GM23338 (cell line): ENCODE data around the gene IFT74. TPM values are rescaled to one million over a fixed set of nuclear protein-coding genes. Genes with fewer than 3 reads are reported as not detected.

ENCODE experiments used
- ATAC-seq: fragments of 200-7000 bp; cut with Tn5 transposase; 3 replicates; pipeline ENCODE4 v1.9.1; 2020
- DNase-seq: peaks from one replicate; pipeline ENCODE4 v3.0.0-alpha.2; 2015; ENCODE audit warnings: low spot score
- H2AFZ ChIP-seq: fragments of 200-600 bp; sonication (generic); 2 replicates; pipeline ENCODE4 v1.8.0; 2016; ENCODE audit warnings: antibody characterized with exemption, mild to moderate bottlenecking, moderate library complexity
- H3F3A ChIP-seq: fragments of 200-600 bp; sonication (generic); replicated peaks from 2 replicates; pipeline ENCODE4 v1.8.0; 2017; ENCODE audit warnings: antibody characterized with exemption, mixed run types, low read depth
- H3K27ac ChIP-seq: fragments of 200-600 bp; sonication (generic); 2 replicates; pipeline ENCODE4 v1.6.1; 2016; ENCODE audit warnings: low read depth
- H3K27me3 ChIP-seq: fragments of 200-600 bp; sonication (generic); 2 replicates; pipeline ENCODE4 v1.8.0; 2016; ENCODE audit warnings: mild to moderate bottlenecking, mixed run types, moderate library complexity; ENCODE audit not compliant: insufficient read depth
- H3K36me3 ChIP-seq: fragments of 200-600 bp; sonication (generic); 2 replicates; pipeline ENCODE4 v1.8.0; 2016; ENCODE audit warnings: mild to moderate bottlenecking; ENCODE audit not compliant: insufficient read depth
- H3K4me1 ChIP-seq: fragments of 200-600 bp; sonication (generic); 2 replicates; pipeline ENCODE4 v1.8.0; 2016; ENCODE audit warnings: mild to moderate bottlenecking, moderate library complexity; ENCODE audit not compliant: insufficient read depth
- H3K4me2 ChIP-seq: fragments of 200-600 bp; sonication (generic); 2 replicates; pipeline ENCODE4 v1.7.1; 2017; ENCODE audit warnings: mixed run types
- H3K4me3 ChIP-seq: fragments of 200-600 bp; sonication (generic); 2 replicates; pipeline ENCODE4 v1.6.1; 2016; ENCODE audit warnings: mixed run types
- H3K79me2 ChIP-seq: fragments of 200-600 bp; sonication (generic); replicated peaks from 2 replicates; pipeline ENCODE4 v1.8.0; 2017; ENCODE audit warnings: mild to moderate bottlenecking; ENCODE audit not compliant: insufficient read depth
- H3K9me2 ChIP-seq: fragments of 200-600 bp; sonication (generic); 2 replicates; pipeline ENCODE4 v1.8.0; 2017; ENCODE audit not compliant: insufficient read depth
- H4K20me1 ChIP-seq: fragments of 200-600 bp; sonication (generic); replicated peaks from 2 replicates; pipeline ENCODE4 v1.8.0; 2017; ENCODE audit warnings: mild to moderate bottlenecking; ENCODE audit not compliant: insufficient read depth
- H3K27ac Mint-ChIP-seq: 2 replicates; pipeline ENCODE4 v1.8.0; 2020; ENCODE audit warnings: inconsistent platforms, mild to moderate bottlenecking, moderate library complexity, mixed read lengths
- H3K27me3 Mint-ChIP-seq: 3 replicates; pipeline ENCODE4 v1.8.0; 2022; ENCODE audit warnings: low read depth, mild to moderate bottlenecking, moderate library complexity, mixed read lengths, inconsistent platforms; ENCODE audit not compliant: insufficient read depth, poor library complexity
- H3K36me3 Mint-ChIP-seq: 3 replicates; pipeline ENCODE4 v1.8.0; 2021; ENCODE audit warnings: low read depth, mild to moderate bottlenecking, inconsistent platforms, moderate library complexity, mixed read lengths
- H3K4me1 Mint-ChIP-seq: 3 replicates; pipeline ENCODE4 v1.8.0; 2020; ENCODE audit warnings: mild to moderate bottlenecking, inconsistent platforms, mixed read lengths
- H3K4me3 Mint-ChIP-seq: 3 replicates; pipeline ENCODE4 v1.8.0; 2021; ENCODE audit warnings: moderate library complexity, mild to moderate bottlenecking, inconsistent platforms, mixed read lengths
- H3K9me3 Mint-ChIP-seq: 3 replicates; pipeline ENCODE4 v1.8.0; 2020; ENCODE audit warnings: moderate library complexity, mild to moderate bottlenecking, inconsistent platforms, mixed read lengths
- CREB1 ChIP-seq: fragments of 250-450 bp; sonication (Bioruptor Pico); IDR thresholded peaks from 2 replicates; pipeline ENCODE4 v1.5.0; 2020; ENCODE audit warnings: low read depth, mild to moderate bottlenecking, moderate library complexity
- POLR2AphosphoS5 ChIP-seq: IDR thresholded peaks from 2 replicates; pipeline ENCODE4 v1.6.1; 2016; ENCODE audit warnings: antibody characterized with exemption, low read depth
- STAT1 ChIP-seq: IDR thresholded peaks from one replicate; pipeline ENCODE4 v1.6.1; 2016; ENCODE audit warnings: antibody characterized with exemption; ENCODE audit not compliant: unreplicated experiment
- ZNF114 ChIP-seq: fragments of 250-450 bp; sonication (Bioruptor Pico); IDR thresholded peaks from 2 replicates; pipeline ENCODE4 v1.5.0; 2020; ENCODE audit warnings: mild to moderate bottlenecking, moderate library complexity
- polyA plus RNA-seq: library from polyadenylated mRNA; unstranded; fragments of >200 nt; fragmentation: Nextera tagmentation; extraction: Ambion mirVana; gene quantifications from 2 replicates; pipeline ENCODE4 v1.2.1, GENCODE V29; 2016
- total RNA-seq: library from RNA; depleted of rRNA; stranded (reverse); fragments of >200 nt; shearing (Covaris generic); gene quantifications from 2 replicates; pipeline ENCODE4 v1.2.3, GENCODE V29; 2014
- TF ChIP-seq, protein P1 (sequence below): fragments of 250-450 bp; sonication (Bioruptor Pico); IDR thresholded peaks from 2 replicates; pipeline ENCODE4 v1.5.0; 2020; ENCODE audit warnings: mild to moderate bottlenecking, moderate library complexity
- TF ChIP-seq, protein P2 (sequence below): IDR thresholded peaks from 2 replicates; pipeline ENCODE4 v1.6.1; 2016; ENCODE audit warnings: antibody characterized with exemption

Gene IFT74
- total and polyA plus RNA-seq, 2 experiments from 2014 or later = 14.6 to 30.0 TPM

DNA sequence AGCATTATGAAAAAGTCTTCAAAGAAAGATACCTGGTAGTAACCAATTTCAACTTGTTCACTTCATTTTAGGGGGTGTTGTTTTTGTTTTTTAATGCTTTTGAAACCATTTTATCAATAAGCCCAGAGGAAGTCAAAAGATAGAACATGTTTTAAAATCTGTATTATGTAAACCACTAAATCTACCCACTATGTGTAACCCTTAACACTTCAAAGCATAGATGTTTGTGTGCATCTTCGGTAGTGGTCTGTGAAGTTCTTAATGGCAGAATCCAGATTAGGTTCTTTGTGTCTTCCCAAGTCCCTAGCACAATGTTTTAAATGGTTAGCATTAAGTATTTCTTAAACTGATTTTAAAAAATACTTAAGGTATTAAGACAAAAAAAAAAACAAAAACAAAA, 15.4 kb upstream of the IFT74 start:
- H3K4me2 ChIP-seq = no peak overlapping the region
- H2AFZ ChIP-seq = no peak overlapping the region
- no peaks in the 10 kb centered on the region for H3K9me2 ChIP-seq
- H3K27me3 ChIP-seq = no peaks in the 10 kb centered on the region
- ATAC-seq (no peak), DNase-seq (no peak)
- peaks cover 20% of the 10 kb centered on the region for H3K36me3 Mint-ChIP-seq
- no peak overlapping the region for H3K4me3 Mint-ChIP-seq
- peaks cover 4% of the 10 kb centered on the region for H3K27me3 Mint-ChIP-seq
- H3K4me1 ChIP-seq = peaks cover 19% of the 10 kb centered on the region
- TF ChIP-seq POLR2AphosphoS5 (no peak), CREB1 (no peak), STAT1 (no peak)
- TF ChIP-seq, protein P1, sequence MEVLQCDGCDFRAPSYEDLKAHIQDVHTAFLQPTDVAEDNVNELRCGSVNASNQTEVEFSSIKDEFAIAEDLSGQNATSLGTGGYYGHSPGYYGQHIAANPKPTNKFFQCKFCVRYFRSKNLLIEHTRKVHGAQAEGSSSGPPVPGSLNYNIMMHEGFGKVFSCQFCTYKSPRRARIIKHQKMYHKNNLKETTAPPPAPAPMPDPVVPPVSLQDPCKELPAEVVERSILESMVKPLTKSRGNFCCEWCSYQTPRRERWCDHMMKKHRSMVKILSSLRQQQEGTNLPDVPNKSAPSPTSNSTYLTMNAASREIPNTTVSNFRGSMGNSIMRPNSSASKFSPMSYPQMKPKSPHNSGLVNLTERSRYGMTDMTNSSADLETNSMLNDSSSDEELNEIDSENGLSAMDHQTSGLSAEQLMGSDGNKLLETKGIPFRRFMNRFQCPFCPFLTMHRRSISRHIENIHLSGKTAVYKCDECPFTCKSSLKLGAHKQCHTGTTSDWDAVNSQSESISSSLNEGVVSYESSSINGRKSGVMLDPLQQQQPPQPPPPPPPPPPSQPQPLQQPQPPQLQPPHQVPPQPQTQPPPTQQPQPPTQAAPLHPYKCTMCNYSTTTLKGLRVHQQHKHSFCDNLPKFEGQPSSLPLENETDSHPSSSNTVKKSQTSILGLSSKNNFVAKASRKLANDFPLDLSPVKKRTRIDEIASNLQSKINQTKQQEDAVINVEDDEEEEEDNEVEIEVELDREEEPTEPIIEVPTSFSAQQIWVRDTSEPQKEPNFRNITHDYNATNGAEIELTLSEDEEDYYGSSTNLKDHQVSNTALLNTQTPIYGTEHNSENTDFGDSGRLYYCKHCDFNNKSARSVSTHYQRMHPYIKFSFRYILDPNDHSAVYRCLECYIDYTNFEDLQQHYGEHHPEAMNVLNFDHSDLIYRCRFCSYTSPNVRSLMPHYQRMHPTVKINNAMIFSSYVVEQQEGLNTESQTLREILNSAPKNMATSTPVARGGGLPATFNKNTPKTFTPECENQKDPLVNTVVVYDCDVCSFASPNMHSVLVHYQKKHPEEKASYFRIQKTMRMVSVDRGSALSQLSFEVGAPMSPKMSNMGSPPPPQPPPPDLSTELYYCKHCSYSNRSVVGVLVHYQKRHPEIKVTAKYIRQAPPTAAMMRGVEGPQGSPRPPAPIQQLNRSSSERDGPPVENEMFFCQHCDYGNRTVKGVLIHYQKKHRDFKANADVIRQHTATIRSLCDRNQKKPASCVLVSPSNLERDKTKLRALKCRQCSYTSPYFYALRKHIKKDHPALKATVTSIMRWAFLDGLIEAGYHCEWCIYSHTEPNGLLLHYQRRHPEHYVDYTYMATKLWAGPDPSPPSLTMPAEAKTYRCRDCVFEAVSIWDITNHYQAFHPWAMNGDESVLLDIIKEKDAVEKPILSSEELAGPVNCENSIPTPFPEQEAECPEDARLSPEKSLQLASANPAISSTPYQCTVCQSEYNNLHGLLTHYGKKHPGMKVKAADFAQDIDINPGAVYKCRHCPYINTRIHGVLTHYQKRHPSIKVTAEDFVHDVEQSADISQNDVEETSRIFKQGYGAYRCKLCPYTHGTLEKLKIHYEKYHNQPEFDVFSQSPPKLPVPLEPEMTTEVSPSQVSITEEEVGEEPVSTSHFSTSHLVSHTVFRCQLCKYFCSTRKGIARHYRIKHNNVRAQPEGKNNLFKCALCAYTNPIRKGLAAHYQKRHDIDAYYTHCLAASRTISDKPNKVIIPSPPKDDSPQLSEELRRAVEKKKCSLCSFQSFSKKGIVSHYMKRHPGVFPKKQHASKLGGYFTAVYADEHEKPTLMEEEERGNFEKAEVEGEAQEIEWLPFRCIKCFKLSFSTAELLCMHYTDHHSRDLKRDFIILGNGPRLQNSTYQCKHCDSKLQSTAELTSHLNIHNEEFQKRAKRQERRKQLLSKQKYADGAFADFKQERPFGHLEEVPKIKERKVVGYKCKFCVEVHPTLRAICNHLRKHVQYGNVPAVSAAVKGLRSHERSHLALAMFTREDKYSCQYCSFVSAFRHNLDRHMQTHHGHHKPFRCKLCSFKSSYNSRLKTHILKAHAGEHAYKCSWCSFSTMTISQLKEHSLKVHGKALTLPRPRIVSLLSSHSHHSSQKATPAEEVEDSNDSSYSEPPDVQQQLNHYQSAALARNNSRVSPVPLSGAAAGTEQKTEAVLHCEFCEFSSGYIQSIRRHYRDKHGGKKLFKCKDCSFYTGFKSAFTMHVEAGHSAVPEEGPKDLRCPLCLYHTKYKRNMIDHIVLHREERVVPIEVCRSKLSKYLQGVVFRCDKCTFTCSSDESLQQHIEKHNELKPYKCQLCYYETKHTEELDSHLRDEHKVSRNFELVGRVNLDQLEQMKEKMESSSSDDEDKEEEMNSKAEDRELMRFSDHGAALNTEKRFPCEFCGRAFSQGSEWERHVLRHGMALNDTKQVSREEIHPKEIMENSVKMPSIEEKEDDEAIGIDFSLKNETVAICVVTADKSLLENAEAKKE = no peak
- TF ChIP-seq, protein P2, sequence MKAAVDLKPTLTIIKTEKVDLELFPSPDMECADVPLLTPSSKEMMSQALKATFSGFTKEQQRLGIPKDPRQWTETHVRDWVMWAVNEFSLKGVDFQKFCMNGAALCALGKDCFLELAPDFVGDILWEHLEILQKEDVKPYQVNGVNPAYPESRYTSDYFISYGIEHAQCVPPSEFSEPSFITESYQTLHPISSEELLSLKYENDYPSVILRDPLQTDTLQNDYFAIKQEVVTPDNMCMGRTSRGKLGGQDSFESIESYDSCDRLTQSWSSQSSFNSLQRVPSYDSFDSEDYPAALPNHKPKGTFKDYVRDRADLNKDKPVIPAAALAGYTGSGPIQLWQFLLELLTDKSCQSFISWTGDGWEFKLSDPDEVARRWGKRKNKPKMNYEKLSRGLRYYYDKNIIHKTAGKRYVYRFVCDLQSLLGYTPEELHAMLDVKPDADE = no peak
- peaks cover 35% of the 10 kb centered on the region for H3K4me1 Mint-ChIP-seq
- no peak overlapping the region for H3K27ac Mint-ChIP-seq
- H3F3A ChIP-seq = no peaks in the 10 kb centered on the region
- peaks cover 100% of the 10 kb centered on the region for H3K79me2 ChIP-seq
- H4K20me1 ChIP-seq = peaks cover 23% of the 10 kb centered on the region
- no peak overlapping the region for H3K27ac ChIP-seq
- H3K36me3 ChIP-seq = no peaks in the 10 kb centered on the region
- H3K4me3 ChIP-seq = no peak overlapping the region
- peaks cover 2% of the 10 kb centered on the region; the same call in 2 of the 3 replicates for H3K9me3 Mint-ChIP-seq

DNA sequence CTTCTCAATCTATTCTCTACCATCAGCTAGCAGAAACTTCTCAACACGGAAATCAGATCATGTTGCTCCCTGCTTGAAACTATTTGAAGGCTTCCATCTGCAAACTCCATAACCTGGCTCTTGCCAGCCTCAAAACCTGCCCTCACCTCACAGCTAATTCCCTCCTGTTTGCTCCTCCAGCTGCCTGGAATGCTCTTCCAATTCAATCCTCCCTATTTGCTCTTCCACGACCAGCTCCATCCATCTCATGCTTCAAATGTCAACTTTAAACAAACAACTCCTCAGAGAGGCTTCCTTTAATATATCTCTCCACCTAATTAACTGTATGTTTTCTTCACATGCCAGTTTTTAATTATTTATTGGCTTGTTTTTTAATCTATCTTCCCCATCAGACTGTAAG, 10.6 kb upstream of the IFT74 start:
- Histone ChIP-seq H3K27ac (no peak overlapping the region), H3K79me2 (peaks cover 63% of the 10 kb centered on the region), H3K27me3 (no peaks in the 10 kb centered on the region), H3F3A (no peaks in the 10 kb centered on the region), H3K9me2 (no peaks in the 10 kb centered on the region), H2AFZ (no peak overlapping the region), H3K36me3 (no peaks in the 10 kb centered on the region), H3K4me3 (peak overlapping the region; percentile 76), H3K4me2 (peak overlapping the region; percentile 93), H3K4me1 (peaks cover 9% of the 10 kb centered on the region; the same call in 1 of the 2 replicates), H4K20me1 (peaks cover 16% of the 10 kb centered on the region; the same call in 1 of the 2 replicates)
- Mint-ChIP-seq H3K36me3 (peaks cover 5% of the 10 kb centered on the region; the same call in 2 of the 3 replicates), H3K27ac (peak overlapping the region; percentile 100), H3K4me3 (peak overlapping the region; percentile 87), H3K9me3 (no peaks in the 10 kb centered on the region), H3K27me3 (no peaks in the 10 kb centered on the region), H3K4me1 (peaks cover 17% of the 10 kb centered on the region)
- ATAC-seq = no peak
- peak; percentile 15 for DNase-seq
- TF ChIP-seq, protein P2 = no peak
- no peak for TF ChIP-seq ZNF114 (CRISPR knock-in tag)
